SK-N-MC (cell line): Measurements from ENCODE around the gene NPAS1.

Experiments used
- EZH2 ChIP-seq: fragments of 200-600 bp; sonication (generic); IDR thresholded peaks from one replicate; pipeline ENCODE4 v1.6.1; 2017; ENCODE audit warnings: antibody characterized with exemption
- POLR2AphosphoS5 ChIP-seq: IDR thresholded peaks from 2 replicates; pipeline ENCODE4 v1.6.1; 2012; ENCODE audit warnings: mild to moderate bottlenecking, low read depth, low read length, borderline replicate concordance

DNA sequence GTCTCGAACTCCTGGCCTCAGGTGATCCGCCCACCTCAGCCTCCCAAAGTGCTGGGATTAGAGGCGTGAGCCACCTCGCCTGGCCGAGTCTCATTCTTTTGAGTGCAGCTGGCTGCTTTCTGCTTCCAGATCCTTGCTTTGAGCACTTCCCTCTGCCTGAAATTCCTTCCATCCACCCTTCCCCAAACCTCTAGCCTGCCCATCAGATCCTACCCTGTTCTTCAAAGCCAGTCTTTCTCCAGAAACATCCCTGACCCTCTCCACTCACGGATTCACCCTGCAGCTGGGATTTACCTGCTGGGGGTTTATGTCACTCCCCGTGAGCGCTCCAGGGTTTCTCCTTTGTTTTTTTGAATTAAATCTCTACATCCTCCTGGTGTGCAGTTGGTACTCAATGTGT is 13.1 kb upstream of the NPAS1 start:
- TF ChIP-seq POLR2AphosphoS5 (no peak), EZH2 (no peak)
